H1 (cell line): ENCODE results near the gene C3AR1. TPM values are rescaled to one million over a fixed set of nuclear protein-coding genes. Genes with fewer than 3 reads are reported as not detected.

Experiments
- CTCF ChIA-PET: fragments of 300-600 bp; sonication (Branson Sonifier 250); formaldehyde crosslinking; loops from one replicate; lab custom pipeline; 2021; ENCODE audit not compliant: partially characterized antibody; lab: Charles Lee
- POLR2A ChIA-PET: fragments of 300-600 bp; sonication (Branson Sonifier 250); formaldehyde crosslinking; loops from one replicate; lab custom pipeline; 2021; ENCODE audit warnings: inconsistent platforms; ENCODE audit not compliant: partially characterized antibody; lab: Charles Lee
- DNase-seq, 2 experiments: peaks; one replicate each; pipeline versions ENCODE4 v3.0.0 to v3.0.0-alpha.2; 2010 to 2022; ENCODE audit warnings: low spot score in 2 of 2, low read depth in 1 of 2, mixed read lengths in 1 of 2
- FAIRE-seq: peaks from 2 replicates; lab custom pipeline; 2011; peaks lifted over from hg19 to GRCh38; lab: Jason Lieb, UNC
- H2AFZ ChIP-seq: 2 replicates; pipeline ENCODE4 v1.8.1; 2012; ENCODE audit warnings: low read length, inconsistent platforms
- H2AK5ac ChIP-seq: 2 replicates; pipeline ENCODE4 v1.6.1; 2013; ENCODE audit warnings: low read depth, low read length
- H2BK120ac ChIP-seq: replicated peaks from 2 replicates; pipeline ENCODE3; 2013; ENCODE audit warnings: low read depth, low read length, inconsistent platforms
- H2BK12ac ChIP-seq: 2 replicates; pipeline ENCODE4 v1.6.1; 2013; ENCODE audit warnings: low read depth, low read length
- H2BK15ac ChIP-seq: 2 replicates; pipeline ENCODE4 v1.6.1; 2013; ENCODE audit warnings: low read length
- H2BK20ac ChIP-seq: 2 replicates; pipeline ENCODE4 v1.6.1; 2013; ENCODE audit warnings: low read length
- H2BK5ac ChIP-seq: 2 replicates; pipeline ENCODE4 v1.6.1; 2013; ENCODE audit warnings: low read depth, low read length
- H3K14ac ChIP-seq: 2 replicates; pipeline ENCODE4 v1.6.1; 2013; ENCODE audit warnings: inconsistent platforms; ENCODE audit not compliant: insufficient read length
- H3K18ac ChIP-seq: 2 replicates; pipeline ENCODE4 v1.6.1; 2013; ENCODE audit warnings: low read length; ENCODE audit errors: extremely low read depth
- H3K23ac ChIP-seq: 2 replicates; pipeline ENCODE4 v1.6.1; 2013; ENCODE audit warnings: inconsistent platforms; ENCODE audit not compliant: insufficient read length
- H3K23me2 ChIP-seq: 2 replicates; pipeline ENCODE4 v1.6.1; 2013; ENCODE audit warnings: low read depth, low read length
- H3K27ac ChIP-seq: 2 replicates; pipeline ENCODE4 v1.6.1; 2011; ENCODE audit warnings: low read depth, low read length, inconsistent platforms
- H3K27me3 ChIP-seq, 4 experiments: replicated peaks in 1 of 4; 1 replicate in 1 of 4; 2 replicates in 3 of 4; pipeline versions ENCODE4 v1.6.1 to v1.8.1; 2011 to 2013; ENCODE audit warnings: low read length in 3 of 4, mild to moderate bottlenecking in 3 of 4, inconsistent platforms in 2 of 4, mixed read lengths in 2 of 4, moderate library complexity in 1 of 4; ENCODE audit not compliant: control insufficient read depth in 3 of 4, insufficient read depth in 3 of 4; ENCODE audit errors: extremely low read depth in 1 of 4
- H3K36me3 ChIP-seq, 4 experiments: 2 replicates each; pipeline versions ENCODE4 v1.6.1 to v1.8.1; 2011 to 2013; ENCODE audit warnings: mild to moderate bottlenecking in 4 of 4, low read length in 3 of 4, moderate library complexity in 2 of 4, control low read depth in 1 of 4, inconsistent platforms in 1 of 4; ENCODE audit not compliant: insufficient read depth in 4 of 4, control insufficient read depth in 2 of 4
- H3K4ac ChIP-seq: replicated peaks from 2 replicates; pipeline ENCODE3; 2013; ENCODE audit warnings: low read length, low read depth, mixed read lengths, inconsistent platforms; ENCODE audit not compliant: insufficient read length
- H3K4me1 ChIP-seq, 4 experiments: replicated peaks in 1 of 4; 1 replicate in 1 of 4; 2 replicates in 3 of 4; pipeline versions ENCODE4 v1.6.1 to v1.8.1; 2011 to 2013; ENCODE audit warnings: low read length in 3 of 4, inconsistent platforms in 2 of 4, mixed read lengths in 1 of 4; ENCODE audit not compliant: insufficient read depth in 4 of 4, control insufficient read depth in 3 of 4
- H3K4me2 ChIP-seq, 2 experiments: 2 replicates each; pipeline versions ENCODE4 v1.6.1 to v1.8.1; 2011 to 2013; ENCODE audit warnings: low read depth in 2 of 2, low read length in 2 of 2, control low read depth in 1 of 2, inconsistent platforms in 1 of 2, mild to moderate bottlenecking in 1 of 2; ENCODE audit not compliant: insufficient read depth in 1 of 2
- H3K4me3 ChIP-seq, 4 experiments: fragments of 200-600, 300-600 bp in 1 of 4; sonication (generic), shearing (Covaris generic), sonication (Bioruptor Twin) in 1 of 4; 2 replicates each; pipeline versions ENCODE4 v1.5.1 to v1.8.1; 2011 to 2016; ENCODE audit warnings: low read length in 4 of 4, low read depth in 3 of 4, control low read depth in 2 of 4, inconsistent platforms in 2 of 4, mild to moderate bottlenecking in 2 of 4, mixed read lengths in 1 of 4, moderate library complexity in 1 of 4; ENCODE audit not compliant: insufficient read depth in 2 of 4; ENCODE audit errors: extremely low read depth in 1 of 4
- H3K56ac ChIP-seq: replicated peaks from 2 replicates; pipeline ENCODE3; 2013; ENCODE audit warnings: low read depth, mild to moderate bottlenecking, mixed read lengths, low read length, inconsistent platforms; ENCODE audit not compliant: insufficient read length
- H3K79me1 ChIP-seq: 2 replicates; pipeline ENCODE4 v1.6.1; 2013; ENCODE audit warnings: low read depth, low read length, control low read depth
- H3K79me2 ChIP-seq, 2 experiments: 2 replicates each; pipeline versions ENCODE4 v1.6.1 to v1.8.1; 2012 to 2013; ENCODE audit warnings: low read length in 2 of 2, mild to moderate bottlenecking in 2 of 2, inconsistent platforms in 1 of 2; ENCODE audit not compliant: insufficient read depth in 2 of 2, control insufficient read depth in 1 of 2
- H3K9ac ChIP-seq, 4 experiments: replicated peaks in 1 of 4; 1 replicate in 1 of 4; 2 replicates in 3 of 4; pipeline versions ENCODE4 v1.6.1 to v1.8.1; 2011 to 2013; ENCODE audit warnings: low read depth in 3 of 4, low read length in 3 of 4, control low read depth in 2 of 4, mild to moderate bottlenecking in 2 of 4, moderate library complexity in 2 of 4, inconsistent platforms in 1 of 4; ENCODE audit errors: extremely low read depth in 1 of 4
- H3K9me3 ChIP-seq, 2 experiments: 2 replicates each; pipeline versions ENCODE4 v1.6.1 to v1.8.1; 2012 to 2013; ENCODE audit warnings: mild to moderate bottlenecking in 2 of 2, moderate library complexity in 2 of 2, control low read depth in 1 of 2, inconsistent platforms in 1 of 2, low read depth in 1 of 2, low read length in 1 of 2, mixed read lengths in 1 of 2; ENCODE audit not compliant: insufficient read depth in 2 of 2
- H4K20me1 ChIP-seq, 2 experiments: replicated peaks in 1 of 2; 2 replicates each; pipeline versions ENCODE3 to v1.8.1; 2011 to 2013; ENCODE audit warnings: inconsistent platforms in 2 of 2, low read length in 2 of 2, mild to moderate bottlenecking in 1 of 2; ENCODE audit not compliant: insufficient read depth in 2 of 2, control insufficient read depth in 1 of 2
- H4K5ac ChIP-seq: 2 replicates; pipeline ENCODE4 v1.6.1; 2013; ENCODE audit warnings: low read length, low read depth, mixed read lengths, inconsistent platforms; ENCODE audit not compliant: insufficient read length
- H4K8ac ChIP-seq: 2 replicates; pipeline ENCODE4 v1.8.0; 2013; ENCODE audit warnings: mild to moderate bottlenecking, moderate library complexity, low read length, inconsistent platforms; ENCODE audit not compliant: insufficient read depth; ENCODE audit errors: extremely low read depth
- H4K91ac ChIP-seq: replicated peaks from 2 replicates; pipeline ENCODE3; 2013; ENCODE audit warnings: low read length, mixed read lengths, inconsistent platforms; ENCODE audit not compliant: insufficient read length
- ATF2 ChIP-seq: IDR thresholded peaks from 2 replicates; pipeline ENCODE4 v1.6.1; 2012; ENCODE audit warnings: low read length, inconsistent platforms
- ATF3 ChIP-seq: IDR thresholded peaks from 2 replicates; pipeline ENCODE4 v1.6.1; 2011; ENCODE audit warnings: low read depth, mild to moderate bottlenecking, low read length; ENCODE audit not compliant: insufficient read depth
- CEBPB ChIP-seq: IDR thresholded peaks from 2 replicates; pipeline ENCODE4 v1.6.1; 2012; ENCODE audit warnings: low read depth, low read length
- EZH2 ChIP-seq: fragments of 200-600 bp; sonication (generic); IDR thresholded peaks from 2 replicates; pipeline ENCODE4 v1.7.1; 2012; ENCODE audit warnings: low read depth, mild to moderate bottlenecking, moderate library complexity, low read length, inconsistent platforms; ENCODE audit not compliant: severe bottlenecking
- HDAC2 ChIP-seq, 2 experiments: fragments of 300-600 bp in 1 of 2; sonication (generic) in 1 of 2; IDR thresholded peaks; 2 replicates each; pipeline ENCODE4 v1.6.1; 2011 to 2012; ENCODE audit warnings: low read depth in 2 of 2, low read length in 2 of 2, mild to moderate bottlenecking in 2 of 2, moderate library complexity in 2 of 2, borderline replicate concordance in 1 of 2, inconsistent platforms in 1 of 2
- HDAC6 ChIP-seq: IDR thresholded peaks from one replicate; pipeline ENCODE4 v1.7.1; 2012; ENCODE audit warnings: low read depth, mild to moderate bottlenecking, inconsistent platforms, low read length, moderate library complexity
- MAX ChIP-seq: IDR thresholded peaks from 2 replicates; pipeline ENCODE4 v1.6.1; 2012; ENCODE audit warnings: inconsistent platforms
- NRF1 ChIP-seq: IDR thresholded peaks from 2 replicates; pipeline ENCODE4 v1.6.1; 2011; ENCODE audit warnings: mild to moderate bottlenecking, low read depth, low read length, improper control_type of control experiment
- SP4 ChIP-seq: IDR thresholded peaks from 2 replicates; pipeline ENCODE4 v1.6.1; 2012; ENCODE audit warnings: low read length, inconsistent platforms
- SUZ12 ChIP-seq: fragments of 200-600 bp; sonication (generic); IDR thresholded peaks from 2 replicates; pipeline ENCODE4 v1.6.1; 2012; ENCODE audit warnings: mild to moderate bottlenecking, inconsistent platforms, low read length, moderate library complexity, mixed read lengths
- TCF12 ChIP-seq: IDR thresholded peaks from 2 replicates; pipeline ENCODE4 v1.6.1; 2011; ENCODE audit warnings: low read depth, mild to moderate bottlenecking, low read length
- YY1 ChIP-seq: IDR thresholded peaks from 2 replicates; pipeline ENCODE4 v1.6.1; 2011; ENCODE audit warnings: low read depth, mild to moderate bottlenecking, low read length
- WGBS, 2 experiments: shearing (Covaris generic) in 1 of 2; methylation state at CpG; one replicate each; pipeline versions ENCODE4 v1.1.6 to v1.1.7; 2013 to 2015; ENCODE audit warnings: low lambda C conversion rate in 2 of 2, mixed read lengths in 2 of 2, inconsistent platforms in 1 of 2, low coverage in 1 of 2, missing lambda C conversion rate in 1 of 2; ENCODE audit not compliant: insufficient replicate concordance in 2 of 2, insufficient coverage in 1 of 2, insufficient read length in 1 of 2; ENCODE audit errors: extremely low coverage in 1 of 2, missing lambda C conversion rate in 1 of 2; 5-methylcytosine and 5-hydroxymethylcytosine counted together
- polyA plus RNA-seq, 7 experiments: library from polyadenylated mRNA; depleted of rRNA in 3 of 7; stranded (reverse) in 5 of 7; unstranded in 2 of 7; fragments of >200 nt in 5 of 7; fragments of 200-250 nt in 2 of 7; gene quantifications; 1 replicate in 5 of 7; 2 replicates in 1 of 7; 4 replicates in 1 of 7; pipeline versions ENCODE4 v1.2.1 to v1.2.3, GENCODE V29; 2011 to 2013; ENCODE audit warnings: missing spikeins in 2 of 7, mixed read lengths in 2 of 7
- total RNA-seq: library from RNA; stranded (reverse); fragmentation: NEBNext Ultra II Directional; extraction: Animal tissue kit (Norgen Biotek cat#: 25700); gene quantifications from 2 replicates; pipeline ENCODE4 v1.2.1, GENCODE V29; 2021

C3AR1 gene
- total and polyA plus RNA-seq, 2 of the 8 experiments (the other 6 are each of a cell fraction or from before 2014, with no cell fraction given) = not detected

- Histone ChIP-seq H3K9ac (no peak overlapping the region), H3K79me2 (no peaks in the 10 kb centered on the region), H3K4me2 (no peak overlapping the region), H3K23me2 (no peaks in the 10 kb centered on the region), H2BK12ac (no peak overlapping the region), H4K91ac (no peak overlapping the region), H2BK120ac (no peak overlapping the region), H3K36me3 (peaks cover 0 to 13% (median 8%) of the 10 kb centered on the region in 4 experiments; a peak in 5 of 8 replicates), H3K27me3 (no peaks in the 10 kb centered on the region), H3K23ac (no peak overlapping the region), H3K79me1 (no peaks in the 10 kb centered on the region), H3K9me3 (no peaks in the 10 kb centered on the region), H2BK5ac (no peak overlapping the region), H3K4me3 (no peak overlapping the region), H3K14ac (no peak overlapping the region), H2AK5ac (no peak overlapping the region), H2AFZ (no peak overlapping the region), H3K18ac (no peak overlapping the region), H3K4ac (no peak overlapping the region), H4K5ac (no peak overlapping the region), H2BK15ac (no peak overlapping the region), H4K8ac (no peak overlapping the region), H2BK20ac (no peak overlapping the region), H3K56ac (no peak overlapping the region), H3K4me1 (no peaks in the 10 kb centered on the region), H4K20me1 (no peaks in the 10 kb centered on the region), H3K27ac (no peak overlapping the region)
- WGBS, 2 experiments = 96% methylated on average over 3 of the region's 3 CpGs; no CpG with 5 or more reads in 1 of the 2 experiments
- ChIA-PET CTCF (interaction anchor here (0.6 to 1.2 kb wide), 4 partner anchors 10 to 116 kb away, joined by 3 read pairs; no protein-coding TSS in a partner anchor), POLR2A (interaction anchor here (0.9 to 1.4 kb wide), 2 partner anchors 11 to 1788 kb away, joined by 3 to 5 read pairs; no protein-coding TSS in a partner anchor)
- no peak for DNase-seq
- no peak for FAIRE-seq
- TF ChIP-seq ATF3 (no peak), NRF1 (no peak), TCF12 (no peak), SUZ12 (no peak), ATF2 (no peak), HDAC2 (IDR thresholded peaks at IDR 0.05; ENCODE audit: borderline replicate concordance in 1 of 2, low read depth in 2 of 2, low read length in 2 of 2) (no peak), MAX (no peak), SP4 (no peak), EZH2 (no peak), HDAC6 (no peak), YY1 (no peak), CEBPB (no peak)
These were observed 33.1 kb upstream of the C3AR1 start for GRCh38 chr12:8099235-8099634.
